DMS114 treated with DMSO at 0.1 percent for 48 hours (cell line): ENCODE data around the gene DUS4L.
"Not testable (repeated sequence)": the region's sequence is repeated elsewhere in the genome, so short reads cannot be mapped to it uniquely, and the experiment has no call there.

ENCODE experiments used
- DNase-seq: peaks from one replicate; lab custom pipeline; 2025; ENCODE audit not compliant: unreplicated experiment; lab: John Stamatoyannopoulos, UW

DUS4L gene

DNA sequence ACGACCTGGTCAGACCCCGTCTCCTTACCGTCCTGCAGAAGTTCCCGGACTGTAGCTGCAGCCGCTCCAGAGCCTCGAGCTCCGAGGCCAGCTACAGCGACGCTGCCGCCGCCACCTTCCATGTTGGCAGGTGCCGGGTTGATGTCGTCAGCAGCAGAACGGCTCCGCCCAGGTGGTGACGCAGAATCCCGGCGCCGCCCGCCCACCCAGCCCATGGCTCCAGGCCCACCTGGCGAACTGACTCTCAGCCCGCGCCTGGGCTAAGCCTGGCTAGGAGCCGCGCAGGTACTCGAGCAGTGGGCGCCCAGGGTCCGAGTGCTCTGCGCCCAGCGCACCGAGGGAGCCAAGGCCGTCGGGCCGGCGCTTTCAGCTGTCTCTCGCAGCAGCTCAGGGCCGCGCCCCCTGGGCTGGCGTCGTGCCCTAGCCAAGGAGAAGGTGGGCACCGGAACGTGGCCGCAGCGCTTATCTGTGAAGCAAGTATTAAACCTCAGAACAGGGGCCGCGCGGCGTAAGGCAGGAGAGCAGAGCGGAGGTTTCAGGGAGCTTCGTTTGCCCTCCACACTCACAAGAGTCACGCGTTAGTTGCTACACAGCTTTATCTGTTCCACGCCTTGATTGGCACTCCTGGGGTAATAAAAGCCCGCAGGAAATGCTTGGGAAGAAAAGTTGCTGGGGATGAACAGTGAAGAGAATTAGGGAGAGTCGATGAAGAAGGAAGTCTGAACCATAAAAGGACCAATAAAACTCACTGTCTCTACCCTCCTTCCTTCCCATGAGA lies at the start of gene DUS4L, which contains the start of gene COG5:
Gene DUS4L, plus strand, starts transcription at position 197 of the 778 bp plus-strand sequence. CDS start 3,100 bp downstream, outside the sequence.
Gene COG5, minus strand, starts transcription at position 146 of the 778 bp plus-strand sequence. Its CDS starts 24 bp downstream, at position 122.
- DNase-seq: peak; percentile 43

- DNase-seq: no peak
These were observed 37.1 kb upstream of the DUS4L start for GRCh38 chr7:107526672-107527071.

DNA sequence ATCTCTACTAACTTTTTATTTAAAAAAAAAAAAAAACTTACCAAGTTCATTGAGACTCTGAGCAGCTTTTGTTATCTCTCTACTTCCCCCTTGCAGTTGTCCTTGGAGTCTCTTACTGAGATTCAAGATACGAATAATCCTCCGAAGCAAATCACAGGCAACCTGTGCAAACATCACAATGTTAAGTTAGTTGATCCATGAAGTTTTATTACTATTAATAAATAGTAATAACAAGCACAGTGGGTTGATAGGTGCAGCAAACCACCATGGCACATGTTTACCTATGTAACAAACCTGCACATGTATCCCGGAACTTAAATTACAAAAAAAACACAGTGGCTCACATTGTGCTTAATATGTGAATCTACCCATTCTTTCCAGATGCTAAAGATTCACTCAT lies 36.6 kb upstream of the DUS4L start:
- DNase-seq: no peak

DNA sequence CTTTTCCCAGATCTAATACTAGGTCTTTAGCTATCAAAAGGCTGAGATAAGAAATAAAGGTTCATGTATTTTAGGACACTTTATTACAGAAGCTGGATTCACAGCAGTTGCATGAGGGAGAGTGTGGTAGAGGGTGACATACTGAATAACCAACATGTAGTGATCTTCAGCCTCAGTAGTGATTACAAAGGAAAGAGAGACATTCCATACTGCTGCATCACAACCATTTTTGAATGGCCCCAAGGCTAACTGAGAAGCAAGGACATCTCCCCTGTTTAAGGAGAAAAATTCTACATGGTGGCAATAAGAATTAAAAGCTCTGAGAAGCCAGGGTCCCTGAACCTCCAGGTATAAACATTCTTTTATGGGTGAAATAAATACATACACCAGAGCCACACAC lies 35.3 kb upstream of the DUS4L start:
- no peak for DNase-seq

- no peak for DNase-seq
These were observed 33.0 kb upstream of the DUS4L start for GRCh38 chr7:107530751-107531150.

DNA sequence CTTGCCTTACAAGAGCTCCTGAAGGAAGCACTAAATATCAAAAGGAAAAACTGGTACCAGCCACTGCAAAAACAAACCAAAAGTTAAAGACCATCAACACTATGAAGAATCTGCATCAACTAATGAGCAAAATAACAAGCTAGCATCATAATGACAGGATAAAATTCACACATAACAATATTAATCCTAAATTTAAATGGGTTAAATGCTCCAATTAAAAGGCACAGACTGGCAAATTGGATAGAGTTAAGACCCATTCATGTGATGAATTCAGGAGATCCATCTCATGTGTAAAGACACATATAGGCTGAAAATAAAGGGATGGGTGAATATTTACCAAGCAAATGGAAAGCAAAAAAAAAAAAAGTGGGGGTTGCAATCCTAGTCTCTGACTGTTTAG lies 29.6 kb upstream of the DUS4L start:
- no peak for DNase-seq

DNA sequence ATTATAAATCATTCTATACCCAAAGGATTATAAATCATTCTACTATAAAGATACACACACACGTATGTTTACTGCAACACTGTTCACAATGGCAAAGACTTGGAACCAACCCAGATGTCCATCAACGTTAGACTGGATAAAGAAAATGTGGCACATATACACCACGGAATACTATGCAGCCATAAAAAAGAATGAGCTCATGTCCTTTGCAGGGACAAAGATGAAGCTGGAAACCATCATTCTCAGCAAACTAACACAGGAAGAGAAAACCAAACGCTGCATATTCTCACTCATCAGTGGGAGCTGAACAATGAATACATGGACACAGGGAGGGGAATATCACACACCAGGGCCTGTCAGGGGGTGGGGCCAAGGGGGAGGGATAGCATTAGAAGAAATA lies 26.5 kb upstream of the DUS4L start:
- DNase-seq: not testable (repeated sequence)

DNA sequence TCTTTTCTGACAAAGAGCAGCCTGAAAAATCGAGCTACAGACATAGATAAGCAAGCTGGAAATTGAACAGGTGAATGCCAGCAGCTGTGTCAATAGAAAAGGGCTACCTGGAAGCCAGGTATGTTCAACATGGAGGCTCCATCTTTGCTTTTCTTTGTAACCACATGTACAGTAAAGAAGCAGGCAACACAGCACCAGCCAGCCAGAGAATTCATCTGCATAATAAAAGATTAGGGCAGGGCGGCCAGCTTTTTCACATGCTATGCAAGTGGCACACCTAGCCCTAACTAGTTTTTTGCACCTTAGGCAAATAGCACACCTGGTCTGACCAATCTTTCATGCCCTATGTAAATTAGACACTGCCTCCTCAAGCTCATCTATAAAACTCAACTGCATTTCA lies 25.8 kb upstream of the DUS4L start:
- DNase-seq: no peak

GRCh38 chr7:107543338-107543993 lies 20.3 kb upstream of the DUS4L start:
- no peak for DNase-seq

GRCh38 chr7:107544848-107545591 lies 18.8 kb upstream of the DUS4L start:
- DNase-seq: no peak

DNA sequence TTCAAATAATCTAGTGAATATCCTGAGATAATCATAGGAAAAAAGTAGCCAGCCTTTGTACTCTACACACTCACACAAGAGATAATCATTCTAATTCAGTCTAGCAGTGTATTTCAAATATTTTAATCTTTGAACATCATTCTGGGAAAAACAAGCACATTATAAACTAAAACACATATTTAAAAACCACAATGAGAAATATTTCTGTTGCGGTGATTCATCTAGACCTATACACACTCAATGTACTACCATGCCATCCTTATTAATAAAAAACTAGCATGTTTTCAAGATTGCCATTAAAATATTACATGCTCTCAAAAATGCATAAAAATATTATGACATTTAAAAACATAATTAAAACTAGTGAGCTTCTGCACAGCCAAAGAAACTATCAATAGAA lies 11.8 kb upstream of the DUS4L start:
- no peak for DNase-seq

DNA sequence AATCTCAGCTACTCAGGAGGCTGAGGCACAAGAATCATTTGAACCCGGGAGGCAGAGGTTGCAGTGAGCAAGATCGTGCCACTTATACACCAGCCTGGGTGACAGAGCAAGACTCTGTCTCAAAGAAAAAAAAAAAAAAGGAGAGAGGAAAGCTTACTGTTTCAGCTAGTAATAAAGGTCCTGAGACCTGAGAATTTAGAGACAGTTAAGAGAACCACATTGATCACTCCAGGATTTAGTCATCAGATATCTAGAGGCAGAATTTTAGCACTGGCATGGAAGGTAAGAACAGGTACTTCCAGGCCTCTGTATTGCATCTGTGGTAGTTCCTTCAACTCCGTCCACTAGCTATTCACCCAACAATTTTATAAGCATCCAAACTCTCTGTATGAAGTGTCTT lies 7.9 kb upstream of the DUS4L start:
- DNase-seq: no peak

DNA sequence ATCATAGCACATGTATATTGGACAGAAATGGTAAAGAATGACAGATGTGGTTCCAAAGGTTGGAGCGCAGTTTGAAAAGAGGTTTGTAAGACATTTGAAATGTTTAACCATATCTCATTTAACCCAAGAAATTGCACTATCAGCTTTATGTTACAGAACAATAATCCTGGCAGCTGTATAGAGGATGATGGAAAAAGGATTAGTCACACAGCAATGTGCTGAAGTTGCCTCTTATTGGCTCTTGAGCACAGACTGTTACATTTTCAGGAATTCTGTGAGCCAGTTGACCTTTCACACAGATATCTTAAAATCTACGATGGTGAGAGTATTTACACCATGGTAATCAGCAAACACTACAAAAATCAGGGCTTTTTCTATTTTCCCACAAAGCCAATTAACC lies 3.9 kb upstream of the DUS4L start:
- no peak for DNase-seq

- DNase-seq: no peak
These were observed 2.8 kb upstream of the DUS4L start for GRCh38 chr7:107560898-107561516.

GRCh38 chr7:107563081-107563774 lies 543 bp upstream of the DUS4L start:
- DNase-seq: peak; percentile 43

- no peak for DNase-seq
These were observed 955 bp downstream of the DUS4L start for GRCh38 chr7:107564553-107565298.

GRCh38 chr7:107570298-107570697 lies 6.5 kb downstream of the DUS4L start:
- DNase-seq: no peak

- no peak for DNase-seq
These were observed 9.8 kb downstream of the DUS4L start for GRCh38 chr7:107573537-107573936.

DNA sequence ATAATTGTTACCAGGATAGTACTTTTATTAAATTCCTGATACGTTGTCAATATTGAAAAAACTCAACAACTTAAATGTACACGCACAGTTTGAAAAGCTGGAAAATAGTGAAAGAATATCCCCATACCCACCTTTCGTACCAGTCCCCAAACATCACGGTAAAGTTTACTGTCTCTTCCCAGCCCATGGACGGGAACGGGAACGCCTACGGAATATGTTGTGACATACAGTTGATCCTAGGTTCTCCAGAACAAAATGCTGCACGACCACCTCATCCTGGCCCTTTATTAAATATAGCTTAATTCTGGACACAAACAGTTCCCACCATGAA lies 15.7 kb downstream of the DUS4L start:
- DNase-seq: no peak
